Glomerular endothelial cell (primary cell): Measurements from ENCODE around the gene KIF1C. TPM values are rescaled to one million over a fixed set of nuclear protein-coding genes. Genes with fewer than 3 reads are reported as not detected.

Experiments
- DNase-seq: peaks from one replicate; pipeline ENCODE4 v3.0.0-alpha.2; 2011; ENCODE audit warnings: low read depth, low spot score; ENCODE audit errors: extremely low read depth
- total RNA-seq: library from RNA; depleted of rRNA; stranded (reverse); fragments of >200 nt; gene quantifications from 2 replicates; pipeline ENCODE4 v1.2.3, GENCODE V29; 2015

Gene KIF1C
- total RNA-seq: 114 and 117 TPM in 2 replicates

GRCh38 chr17:4997302-4998026, at the start of gene KIF1C, which contains the start of gene INCA1:
KIF1C (plus strand) TSS chr17:4997950; CDS start chr17:5000247, 2,297 bp downstream.
INCA1 (minus strand) TSS chr17:4997522; CDS start chr17:4994437, 3,085 bp downstream.
- DNase-seq: no peak

GRCh38 chr17:4948166-4948930, 49.4 kb upstream of the KIF1C start, which contains the start of gene PFN1:
PFN1 (minus strand) TSS chr17:4948530; CDS start chr17:4948394, 136 bp downstream.
- DNase-seq: no peak

- no peak for DNase-seq
These were observed 48.8 kb upstream of the KIF1C start for GRCh38 chr17:4948931-4949320.

DNA sequence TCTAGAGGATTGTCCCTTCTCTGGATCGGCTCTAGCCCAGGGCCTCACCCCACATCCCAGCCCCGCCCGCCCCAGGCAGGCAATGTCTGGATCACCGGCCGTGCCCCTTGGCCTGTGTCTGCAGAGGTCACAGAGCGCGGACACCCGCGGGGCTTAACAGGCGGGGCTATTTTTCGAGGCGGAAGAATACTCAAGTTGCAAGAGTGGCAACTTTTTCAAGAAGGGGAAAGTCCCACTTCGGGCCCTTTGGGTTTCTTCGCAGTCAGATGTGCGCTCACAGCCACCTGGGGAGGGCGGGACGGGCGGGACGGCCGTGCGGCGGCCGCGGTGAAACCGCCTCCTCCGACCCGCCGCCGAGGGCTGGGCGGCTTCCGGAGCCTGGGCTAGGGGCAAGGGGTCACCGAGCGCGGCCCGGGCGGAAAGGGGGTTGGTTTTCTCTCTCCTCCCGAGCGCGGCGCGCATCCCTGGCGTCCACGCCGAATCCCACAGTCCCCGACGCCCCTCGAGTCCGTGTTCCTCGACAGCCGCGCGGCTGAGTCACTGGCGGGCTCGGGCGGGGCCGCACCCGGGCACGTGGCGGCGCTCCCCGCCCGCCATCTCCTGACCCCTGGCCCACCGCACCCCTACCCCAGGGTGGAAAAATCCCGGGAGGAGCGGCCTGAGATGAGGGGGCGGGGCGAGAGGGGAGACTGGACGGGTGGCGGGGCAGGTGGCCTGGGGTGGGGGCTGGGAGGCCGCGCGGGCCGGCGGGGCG, 48.3 kb upstream of the KIF1C start:
- no peak for DNase-seq

GRCh38 chr17:4950075-4950745, 47.5 kb upstream of the KIF1C start:
- DNase-seq: no peak

GRCh38 chr17:4950746-4951204, 47.0 kb upstream of the KIF1C start, which contains the start of gene ENO3:
ENO3 (plus strand) TSS chr17:4951119; CDS start chr17:4951830, 711 bp downstream.
- no peak for DNase-seq

DNA sequence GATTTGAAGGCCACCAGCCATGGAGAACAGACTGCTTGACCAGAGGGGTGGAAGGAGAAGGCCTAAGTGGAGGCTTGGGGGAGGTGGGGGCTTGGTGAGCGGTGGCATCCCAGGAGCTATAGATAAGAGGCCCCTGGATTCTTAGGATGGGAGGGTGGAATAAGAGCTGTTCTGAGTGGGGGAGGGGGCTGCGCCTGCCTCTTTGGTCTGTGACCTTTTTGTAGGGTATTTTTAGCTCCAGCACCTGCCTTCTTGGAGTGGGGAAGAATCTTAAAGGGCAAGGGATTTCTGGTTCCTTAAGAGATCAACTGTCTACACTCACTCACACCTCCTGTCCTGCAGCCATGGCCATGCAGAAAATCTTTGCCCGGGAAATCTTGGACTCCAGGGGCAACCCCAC, 46.3 kb upstream of the KIF1C start:
- no peak for DNase-seq

GRCh38 chr17:4953451-4953961, 44.2 kb upstream of the KIF1C start:
- DNase-seq: no peak

DNA sequence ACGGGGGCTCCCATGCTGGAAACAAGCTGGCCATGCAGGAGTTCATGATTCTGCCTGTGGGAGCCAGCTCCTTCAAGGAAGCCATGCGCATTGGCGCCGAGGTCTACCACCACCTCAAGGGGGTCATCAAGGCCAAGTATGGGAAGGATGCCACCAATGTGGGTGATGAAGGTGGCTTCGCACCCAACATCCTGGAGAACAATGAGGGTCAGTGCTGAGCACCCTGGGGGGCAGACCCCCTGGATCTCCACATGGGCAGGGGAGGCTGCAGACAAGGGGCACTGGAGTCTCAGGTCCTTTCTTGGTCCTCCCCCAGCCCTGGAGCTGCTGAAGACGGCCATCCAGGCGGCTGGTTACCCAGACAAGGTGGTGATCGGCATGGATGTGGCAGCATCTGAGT, 42.7 kb upstream of the KIF1C start:
- no peak for DNase-seq

GRCh38 chr17:4956493-4957061, 41.2 kb upstream of the KIF1C start:
- no peak for DNase-seq

DNA sequence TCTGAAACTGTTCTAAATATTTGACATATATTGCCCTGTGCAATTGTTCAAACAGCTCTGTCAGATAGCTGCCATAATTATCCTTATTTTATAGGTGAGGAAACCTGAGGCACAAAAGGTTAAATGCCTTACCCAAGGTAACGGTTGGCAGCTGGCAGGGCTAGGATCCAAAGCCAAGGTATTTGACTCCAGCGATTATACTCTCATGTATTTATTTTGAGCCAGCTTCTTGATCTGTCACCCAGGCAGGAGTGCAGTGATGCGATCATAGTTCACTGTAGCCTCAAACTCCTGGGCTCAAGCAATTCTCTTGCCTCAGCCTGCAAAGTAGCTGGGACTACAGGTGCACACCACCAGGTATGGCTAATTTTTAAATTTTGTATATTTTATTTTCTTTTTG, 39.6 kb upstream of the KIF1C start:
- no peak for DNase-seq

- DNase-seq: no peak
These were observed 38.3 kb upstream of the KIF1C start for GRCh38 chr17:4959261-4959965.

DNA sequence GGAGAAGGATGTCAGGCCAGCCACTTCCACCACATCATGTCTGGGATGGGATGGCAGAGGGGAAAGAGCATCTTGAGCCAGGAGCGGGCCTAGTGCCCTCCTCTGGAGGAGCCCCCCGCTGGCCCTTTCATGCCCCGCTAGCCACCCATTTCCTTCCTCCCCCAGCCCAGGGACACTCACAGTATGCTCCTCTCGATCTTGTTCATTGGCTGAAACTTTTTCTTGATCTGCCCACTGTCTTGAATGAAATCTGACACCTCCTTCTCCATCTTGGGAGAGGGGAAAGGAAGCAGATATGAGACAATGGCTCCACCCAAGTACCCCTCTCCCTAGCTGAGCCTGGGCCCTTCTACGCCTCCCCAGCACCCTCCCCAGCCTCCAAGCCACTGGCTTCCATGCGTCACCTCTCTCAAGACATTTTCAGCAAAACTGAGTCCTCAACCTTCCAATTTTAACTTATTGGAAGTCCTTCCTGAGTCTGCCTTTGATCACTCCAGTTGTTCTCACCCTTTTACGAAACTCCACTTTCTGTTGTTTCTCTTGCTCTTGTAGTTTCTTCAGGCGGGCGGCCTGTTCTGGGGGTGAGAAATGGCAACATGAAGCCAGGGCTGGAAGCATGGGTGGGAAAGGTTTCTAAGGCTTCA, 37.3 kb upstream of the KIF1C start:
- DNase-seq: no peak

GRCh38 chr17:4965311-4965986, 32.3 kb upstream of the KIF1C start:
- no peak for DNase-seq

DNA sequence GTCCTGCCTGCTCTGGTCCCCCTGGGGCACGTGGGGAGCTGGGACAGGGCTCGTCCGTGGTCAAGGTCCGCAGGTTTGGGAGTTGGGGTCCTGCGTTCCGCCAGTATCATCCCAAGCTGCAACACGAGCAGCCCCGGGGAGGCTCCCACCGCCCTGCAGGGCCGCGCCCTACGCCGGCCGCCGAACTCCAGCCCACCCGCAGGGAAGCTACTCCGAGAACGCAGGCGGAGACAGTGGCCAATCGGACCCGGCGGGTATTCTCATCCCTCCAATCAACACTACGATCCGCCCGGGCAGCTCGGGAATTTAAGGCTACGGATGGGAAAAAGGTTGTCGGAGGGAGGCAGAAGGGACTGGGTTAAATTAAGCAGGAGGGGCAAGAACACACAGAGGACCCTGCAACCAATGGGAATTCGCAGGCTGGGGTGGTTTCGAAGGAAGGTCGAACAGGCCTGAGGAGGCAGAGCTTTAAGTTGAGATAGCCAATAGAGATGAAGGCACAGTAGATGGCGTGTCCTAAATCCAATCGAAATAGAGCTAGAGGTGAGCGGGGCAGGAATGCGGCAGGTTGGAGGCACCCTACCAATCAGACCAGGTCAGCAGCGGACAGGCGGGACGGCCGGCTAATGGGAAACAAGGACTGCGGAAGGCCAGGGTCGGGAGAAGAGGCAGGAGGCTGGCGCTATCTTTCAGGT, 30.8 kb upstream of the KIF1C start:
- peak; percentile 97 for DNase-seq

DNA sequence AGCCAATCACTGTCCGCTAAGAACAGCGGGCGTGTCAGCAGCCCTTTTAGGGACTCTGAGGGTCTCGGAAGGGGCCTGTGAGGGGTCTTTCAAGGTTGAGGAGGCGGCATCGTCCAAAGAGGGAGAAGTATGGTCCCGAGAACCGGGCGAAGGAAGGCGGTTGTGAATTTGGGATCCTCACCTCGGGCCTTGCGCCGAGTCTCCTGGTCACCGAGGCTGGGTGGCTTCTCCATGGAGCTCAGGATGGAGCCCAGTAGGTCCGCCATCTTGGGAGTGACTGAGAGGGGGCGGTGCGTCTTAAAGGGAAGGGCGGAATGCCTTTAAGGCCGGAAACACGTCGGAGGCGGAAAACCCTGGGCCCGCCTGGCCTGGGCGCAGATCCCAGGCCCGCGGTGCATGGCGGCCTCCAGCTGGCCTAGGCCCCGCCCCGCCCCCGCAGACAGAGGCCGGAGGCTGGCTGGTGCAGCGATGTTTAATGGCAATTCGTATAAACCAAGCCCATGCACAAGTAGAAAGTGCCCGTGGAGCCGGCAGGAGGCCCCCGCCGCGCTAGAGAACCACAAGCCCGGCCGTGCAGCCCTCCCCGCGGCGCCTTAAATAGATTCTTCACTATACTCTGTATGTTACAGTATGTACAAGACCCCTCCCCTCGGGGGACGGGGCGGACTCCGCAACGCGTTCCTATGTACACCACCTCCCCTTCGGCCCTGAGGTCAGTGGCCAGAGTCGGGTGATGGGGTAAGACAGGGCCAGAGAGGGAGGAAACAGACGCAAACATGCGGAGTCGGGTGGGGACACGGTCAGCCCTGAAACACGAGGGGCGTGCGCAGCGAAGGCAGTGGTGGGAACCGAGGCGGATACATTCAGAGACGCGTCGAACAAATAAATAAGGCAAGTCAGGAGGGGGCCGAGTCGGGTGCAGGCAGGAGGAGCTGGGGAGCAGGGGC, 29.9 kb upstream of the KIF1C start, which contains the start of gene SPAG7:
TSS of gene SPAG7 (minus strand) at position 279 of the 947 bp plus-strand sequence. CDS start at position 266, 13 bp downstream.
- peak; percentile 86 for DNase-seq
